T-helper 22 cell (primary cell): ENCODE measurements around the gene SLFN11.
"Not testable (repeated sequence)": the region's sequence is repeated elsewhere in the genome, so short reads cannot be mapped to it uniquely, and the experiment has no call there.

Experiments used
- DNase-seq: peaks from one replicate; pipeline ENCODE4 v3.0.0-alpha.2; 2020; ENCODE audit warnings: low read depth

Gene SLFN11, protein sequence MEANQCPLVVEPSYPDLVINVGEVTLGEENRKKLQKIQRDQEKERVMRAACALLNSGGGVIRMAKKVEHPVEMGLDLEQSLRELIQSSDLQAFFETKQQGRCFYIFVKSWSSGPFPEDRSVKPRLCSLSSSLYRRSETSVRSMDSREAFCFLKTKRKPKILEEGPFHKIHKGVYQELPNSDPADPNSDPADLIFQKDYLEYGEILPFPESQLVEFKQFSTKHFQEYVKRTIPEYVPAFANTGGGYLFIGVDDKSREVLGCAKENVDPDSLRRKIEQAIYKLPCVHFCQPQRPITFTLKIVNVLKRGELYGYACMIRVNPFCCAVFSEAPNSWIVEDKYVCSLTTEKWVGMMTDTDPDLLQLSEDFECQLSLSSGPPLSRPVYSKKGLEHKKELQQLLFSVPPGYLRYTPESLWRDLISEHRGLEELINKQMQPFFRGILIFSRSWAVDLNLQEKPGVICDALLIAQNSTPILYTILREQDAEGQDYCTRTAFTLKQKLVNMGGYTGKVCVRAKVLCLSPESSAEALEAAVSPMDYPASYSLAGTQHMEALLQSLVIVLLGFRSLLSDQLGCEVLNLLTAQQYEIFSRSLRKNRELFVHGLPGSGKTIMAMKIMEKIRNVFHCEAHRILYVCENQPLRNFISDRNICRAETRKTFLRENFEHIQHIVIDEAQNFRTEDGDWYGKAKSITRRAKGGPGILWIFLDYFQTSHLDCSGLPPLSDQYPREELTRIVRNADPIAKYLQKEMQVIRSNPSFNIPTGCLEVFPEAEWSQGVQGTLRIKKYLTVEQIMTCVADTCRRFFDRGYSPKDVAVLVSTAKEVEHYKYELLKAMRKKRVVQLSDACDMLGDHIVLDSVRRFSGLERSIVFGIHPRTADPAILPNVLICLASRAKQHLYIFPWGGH

DNA sequence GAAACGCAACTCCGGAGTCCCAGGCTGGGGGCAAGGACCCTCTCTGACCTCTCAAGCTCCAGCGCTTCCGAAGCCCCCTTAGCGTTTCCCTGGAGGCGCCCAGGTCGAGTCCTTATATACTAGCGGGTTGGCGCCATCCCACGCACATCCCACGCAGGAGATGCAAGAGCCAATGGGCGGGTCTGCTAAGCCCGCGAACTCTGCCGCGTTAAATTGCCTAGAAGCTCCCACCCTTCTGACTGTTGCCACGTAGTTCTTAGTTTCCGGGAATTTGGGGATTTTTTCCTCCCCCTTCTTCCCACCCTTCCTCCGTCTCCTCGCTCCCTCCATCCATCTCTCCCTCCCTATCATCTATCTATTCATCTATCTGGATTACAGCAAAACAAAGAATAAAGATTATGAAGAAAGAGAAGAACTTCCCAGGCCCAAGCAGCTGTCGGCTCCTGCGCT is at the start of gene SLFN11:
SLFN11 (minus strand) TSS at position 88 of the 450 bp plus-strand sequence. CDS start 9,814 bp downstream, outside the sequence.
- DNase-seq = peak; percentile 86

- not testable (repeated sequence) for DNase-seq
Observed at GRCh38 chr17:35421069-35421468, 47.6 kb upstream of the SLFN11 start.

DNA sequence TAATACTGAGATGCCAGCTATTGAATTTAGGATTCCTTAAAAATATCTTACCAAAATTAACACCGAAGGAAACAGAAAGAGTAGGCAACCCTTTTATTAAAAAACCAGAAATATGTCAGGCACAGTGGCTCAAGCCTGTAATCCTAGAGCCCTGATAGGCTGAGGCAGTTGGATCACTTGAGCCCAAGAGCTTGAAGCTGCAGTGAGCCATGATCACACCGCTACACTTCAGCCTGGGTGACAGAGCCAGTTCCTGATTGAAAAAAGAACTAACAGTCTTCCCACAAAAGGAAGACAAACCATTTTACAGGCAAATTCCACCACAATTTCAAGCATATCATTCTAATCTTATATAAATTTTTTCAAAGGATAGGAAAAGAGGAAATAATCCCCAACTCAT is 43.2 kb upstream of the SLFN11 start:
- no peak for DNase-seq

- not testable (repeated sequence) for DNase-seq
Observed at GRCh38 chr17:35414707-35415106, 41.3 kb upstream of the SLFN11 start.

DNA sequence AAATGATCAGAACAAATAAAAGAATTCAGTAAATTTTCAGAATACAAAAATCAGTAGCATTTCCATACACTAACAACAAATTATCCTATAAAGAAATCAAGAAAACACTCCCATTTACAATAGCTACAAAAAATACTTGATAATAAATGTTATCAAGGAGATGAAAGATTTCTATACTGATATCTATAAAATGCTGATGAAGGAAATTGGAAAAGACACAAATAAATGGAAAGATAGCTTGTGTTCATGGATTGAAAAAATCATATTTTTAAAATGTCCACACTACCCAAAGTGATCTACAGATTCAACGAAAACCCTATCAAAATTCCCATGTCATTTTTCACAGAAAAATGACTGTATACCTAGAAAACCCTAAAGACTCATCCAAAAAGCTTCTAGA is 40.8 kb upstream of the SLFN11 start:
- DNase-seq = no peak

GRCh38 chr17:35407531-35407930 is 34.1 kb upstream of the SLFN11 start:
- DNase-seq = no peak

GRCh38 chr17:35406568-35406967 is 33.1 kb upstream of the SLFN11 start:
- DNase-seq = no peak

DNA sequence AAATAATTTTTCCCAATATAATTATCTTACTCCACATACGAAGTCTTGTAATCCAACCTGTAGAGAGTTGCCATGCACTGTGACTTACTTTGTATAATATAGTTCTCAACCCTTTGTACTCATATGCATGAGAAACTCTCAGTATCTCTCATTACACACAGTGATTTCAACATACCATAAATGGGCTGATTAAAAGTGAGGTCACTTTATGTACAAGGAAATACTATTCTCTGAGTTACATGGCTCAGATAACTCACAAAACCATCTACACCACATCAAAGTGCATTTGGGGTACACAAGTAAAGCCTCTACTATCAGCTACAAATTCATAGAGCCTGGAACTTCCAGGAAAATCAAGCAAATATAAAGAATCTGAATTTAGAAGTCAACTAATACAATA is 30.9 kb upstream of the SLFN11 start:
- DNase-seq = no peak

DNA sequence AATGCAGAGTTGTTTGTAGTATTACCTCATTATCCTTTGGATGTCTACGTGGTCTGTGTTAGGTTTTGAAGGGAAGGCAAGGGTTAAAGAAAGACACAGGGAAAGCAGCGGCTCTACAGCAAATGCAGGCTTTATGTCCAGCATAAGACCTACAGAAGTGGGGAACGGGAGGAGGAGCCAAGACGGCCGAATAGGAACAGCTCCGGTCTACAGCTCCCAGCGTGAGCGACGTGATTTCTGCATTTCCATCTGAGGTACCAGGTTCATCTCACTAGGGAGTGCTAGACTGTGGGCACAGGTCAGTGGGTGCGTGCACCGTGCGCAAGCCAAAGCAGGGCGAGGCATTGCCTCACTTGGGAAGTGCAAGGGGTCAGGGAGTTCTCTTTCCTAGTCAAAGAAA is 20.4 kb upstream of the SLFN11 start:
- not testable (repeated sequence) for DNase-seq

- DNase-seq = no peak
Observed at GRCh38 chr17:35390663-35391062, 17.2 kb upstream of the SLFN11 start.

GRCh38 chr17:35390156-35390555 is 16.7 kb upstream of the SLFN11 start:
- no peak for DNase-seq

- DNase-seq = no peak
Observed at GRCh38 chr17:35387496-35387895, 14.1 kb upstream of the SLFN11 start.

DNA sequence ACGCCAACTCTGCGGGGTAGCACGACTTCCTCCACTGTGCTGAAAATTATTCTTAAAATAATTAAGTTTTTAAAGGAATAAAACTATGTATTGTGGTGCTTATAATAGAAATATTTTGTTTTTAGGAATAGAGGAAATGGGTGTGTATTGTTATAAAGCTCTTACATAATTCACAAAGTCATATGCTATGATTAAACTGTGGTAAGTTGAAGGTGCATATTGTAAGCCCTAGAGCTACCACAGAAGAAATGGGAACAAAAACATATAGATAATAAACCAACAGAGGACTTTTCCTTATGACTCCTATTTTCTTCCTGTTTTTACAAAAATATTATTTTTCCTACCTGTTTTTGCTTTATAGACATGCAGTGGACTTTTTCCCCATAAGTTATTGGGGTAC is 4.3 kb upstream of the SLFN11 start:
- DNase-seq = no peak

- no peak for DNase-seq
Observed at GRCh38 chr17:35377068-35377467, 3.6 kb upstream of the SLFN11 start.

DNA sequence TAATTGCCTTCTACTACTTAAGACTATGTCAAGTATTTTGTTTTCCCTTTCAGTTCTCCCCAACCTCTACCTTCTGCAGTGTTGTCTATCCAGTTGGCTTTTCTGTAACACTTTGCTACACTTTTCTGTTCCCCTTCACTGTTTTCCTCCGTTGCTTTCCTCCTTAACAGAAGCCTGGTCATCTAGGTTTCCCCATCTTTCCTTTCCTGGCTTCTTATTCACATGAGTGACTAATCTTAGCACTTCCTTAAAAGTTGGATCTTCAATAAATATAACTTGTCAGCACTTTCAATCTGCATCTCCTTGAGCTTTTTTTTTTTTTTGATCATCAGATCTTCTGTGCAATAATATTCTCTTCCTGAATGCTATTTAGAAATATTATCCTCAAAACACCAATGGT is 2.8 kb upstream of the SLFN11 start:
- DNase-seq = no peak

DNA sequence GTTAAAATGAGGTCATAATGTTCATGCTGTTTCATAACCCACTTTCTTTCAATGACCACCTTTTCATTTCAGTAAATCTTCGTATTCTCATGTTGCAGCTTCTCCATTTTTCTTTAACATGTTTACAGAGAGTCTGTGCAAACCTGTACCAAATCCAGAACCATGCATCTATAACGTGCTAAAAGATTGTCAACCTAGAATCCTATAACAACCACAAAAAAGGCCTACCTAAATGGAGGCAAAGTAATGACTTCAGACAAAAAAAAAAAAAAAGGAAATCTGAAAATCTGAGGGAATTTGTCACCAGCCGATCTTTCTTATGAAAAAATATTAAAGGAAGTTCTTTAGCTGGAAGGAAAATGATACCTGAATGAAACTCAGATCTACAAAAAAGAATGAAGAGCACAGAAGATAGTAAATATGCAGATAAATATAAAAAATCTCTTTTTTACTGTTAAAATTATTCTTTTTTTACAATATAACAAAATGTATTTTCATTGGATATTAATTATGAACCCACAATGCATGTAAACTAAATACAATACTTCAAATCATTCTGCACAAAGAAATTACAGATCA is 1.4 kb upstream of the SLFN11 start:
- DNase-seq = no peak

DNA sequence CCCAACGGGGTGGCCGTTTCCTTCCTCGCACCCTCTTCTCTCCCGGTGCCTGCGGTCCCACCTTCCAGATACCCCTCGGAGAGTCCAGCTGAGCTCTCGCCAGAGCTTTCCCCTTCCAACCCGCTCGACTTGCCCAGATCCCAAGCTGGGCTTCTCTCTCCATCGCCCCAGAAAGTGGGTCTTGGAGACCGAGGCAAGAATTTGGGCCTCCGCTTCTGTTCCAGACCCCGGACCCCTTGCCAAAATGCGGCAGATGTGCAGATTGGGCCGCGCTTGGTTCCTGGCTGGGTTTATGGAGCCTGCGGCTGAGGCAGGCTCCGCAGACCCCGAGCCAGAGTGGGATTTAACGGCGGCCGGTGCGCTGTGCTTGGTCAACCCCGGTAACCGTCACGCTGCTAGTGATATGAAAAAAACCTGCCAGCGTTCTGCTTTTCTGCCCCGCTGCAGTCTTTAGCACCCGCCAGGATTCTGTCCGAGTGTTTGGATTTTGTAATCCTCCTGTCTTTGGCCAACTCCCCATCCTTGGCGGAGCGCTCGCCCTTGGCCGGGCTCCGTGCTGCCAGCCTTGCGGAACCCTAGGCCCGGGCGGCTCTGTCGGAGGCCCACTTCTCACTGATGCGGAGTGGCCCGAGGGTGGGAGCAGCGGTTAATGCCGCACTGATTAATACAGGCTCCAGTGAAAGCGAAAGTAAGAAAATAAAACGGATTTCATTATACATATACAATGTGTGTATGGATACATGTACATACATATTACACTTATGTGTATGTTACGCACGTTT is 754 bp upstream of the SLFN11 start:
- DNase-seq = peak; percentile 9

GRCh38 chr17:35372846-35373533 is 431 bp downstream of the SLFN11 start:
- peak; percentile 24 for DNase-seq

- DNase-seq = no peak
Observed at GRCh38 chr17:35371934-35372333, 1.5 kb downstream of the SLFN11 start.

- peak; percentile 11 for DNase-seq
Observed at GRCh38 chr17:35368081-35368830, 5.2 kb downstream of the SLFN11 start.
